Keratinocyte (primary cell): ENCODE measurements around the gene ARFGAP3.

ENCODE experiments used
- EZH2 ChIP-seq: IDR thresholded peaks from one replicate; pipeline ENCODE4 v1.6.1; 2012; ENCODE audit warnings: inconsistent platforms, mild to moderate bottlenecking, low read length, moderate library complexity
- TF ChIP-seq, protein P1 (sequence below), 3 experiments: IDR thresholded peaks in 1 of 3; conservative IDR thresholded peaks in 1 of 3; optimal IDR thresholded peaks in 1 of 3; 2 replicates in 2 of 3; 3 replicates in 1 of 3; pipeline versions ENCODE3 to v1.5.1; 2011; ENCODE audit warnings: low read length in 3 of 3, mild to moderate bottlenecking in 3 of 3, moderate library complexity in 2 of 3, control low read depth in 1 of 3, inconsistent platforms in 1 of 3; ENCODE audit not compliant: insufficient read depth in 2 of 3; ENCODE audit errors: extremely low read depth in 1 of 3

DNA sequence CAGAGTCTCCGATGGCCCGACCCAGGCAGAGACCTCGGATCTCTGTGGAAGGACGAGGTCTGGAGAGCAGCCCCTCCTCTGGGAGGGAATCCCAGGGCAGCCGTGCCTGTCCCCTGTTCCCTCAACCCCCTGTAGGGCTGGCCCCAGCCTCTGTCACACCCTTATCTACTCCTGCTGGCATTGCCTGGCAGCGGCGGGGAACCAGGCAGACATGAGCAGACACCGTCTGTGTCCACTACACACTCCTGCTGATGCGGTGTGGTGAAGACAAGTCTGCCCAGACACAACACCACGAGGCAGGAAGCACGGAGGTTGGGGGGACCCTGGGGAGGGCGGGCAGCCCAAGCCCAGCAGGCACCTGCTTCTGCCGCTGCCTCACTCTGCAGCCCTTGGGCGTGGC, 83.9 kb downstream of the ARFGAP3 start:
- TF ChIP-seq, protein P1, sequence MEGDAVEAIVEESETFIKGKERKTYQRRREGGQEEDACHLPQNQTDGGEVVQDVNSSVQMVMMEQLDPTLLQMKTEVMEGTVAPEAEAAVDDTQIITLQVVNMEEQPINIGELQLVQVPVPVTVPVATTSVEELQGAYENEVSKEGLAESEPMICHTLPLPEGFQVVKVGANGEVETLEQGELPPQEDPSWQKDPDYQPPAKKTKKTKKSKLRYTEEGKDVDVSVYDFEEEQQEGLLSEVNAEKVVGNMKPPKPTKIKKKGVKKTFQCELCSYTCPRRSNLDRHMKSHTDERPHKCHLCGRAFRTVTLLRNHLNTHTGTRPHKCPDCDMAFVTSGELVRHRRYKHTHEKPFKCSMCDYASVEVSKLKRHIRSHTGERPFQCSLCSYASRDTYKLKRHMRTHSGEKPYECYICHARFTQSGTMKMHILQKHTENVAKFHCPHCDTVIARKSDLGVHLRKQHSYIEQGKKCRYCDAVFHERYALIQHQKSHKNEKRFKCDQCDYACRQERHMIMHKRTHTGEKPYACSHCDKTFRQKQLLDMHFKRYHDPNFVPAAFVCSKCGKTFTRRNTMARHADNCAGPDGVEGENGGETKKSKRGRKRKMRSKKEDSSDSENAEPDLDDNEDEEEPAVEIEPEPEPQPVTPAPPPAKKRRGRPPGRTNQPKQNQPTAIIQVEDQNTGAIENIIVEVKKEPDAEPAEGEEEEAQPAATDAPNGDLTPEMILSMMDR (optimal IDR thresholded peaks at IDR 0.05 in 1 of 3, IDR thresholded peaks at IDR 0.05 in 1 of 3, conservative IDR thresholded peaks at IDR 0.05 in 1 of 3; ENCODE audit: extremely low read depth in 1 of 3, insufficient read depth in 2 of 3, low read length in 3 of 3) = no peak
- TF ChIP-seq EZH2 = no peak
